PC-3 (cell line): ENCODE results near the gene CMC2. TPM values are rescaled to one million over a fixed set of nuclear protein-coding genes. Genes with fewer than 3 reads are reported as not detected.

Experiments
- ATAC-seq: fragments of 200-7000 bp; cut with Tn5 transposase; 2 replicates; pipeline ENCODE4 v1.9.1; 2020; ENCODE audit warnings: mild to moderate bottlenecking, moderate library complexity
- BruUV-seq: library from RNA; stranded (reverse); fragments of 400-500 nt; replicated peaks from 2 replicates; lab custom pipeline; 2021; lab: Mats Ljungman, UMichigan
- CTCF ChIA-PET: fragments of 300-600 bp; sonication (Branson Sonifier 250); formaldehyde crosslinking; loops from one replicate; lab custom pipeline; 2022; ENCODE audit warnings: antibody characterized with exemption; lab: Charles Lee
- POLR2A ChIA-PET: fragments of 300-600 bp; sonication (Branson Sonifier 250); formaldehyde crosslinking; loops from one replicate; lab custom pipeline; 2022; ENCODE audit warnings: antibody characterized with exemption; ENCODE audit not compliant: unreplicated experiment; lab: Charles Lee
- DNase-seq: peaks from one replicate; pipeline ENCODE4 v3.0.0-alpha.2; 2015
- H2AFZ ChIP-seq: fragments of 300-600 bp; sonication (generic); 2 replicates; pipeline ENCODE4 v1.6.0; 2016; ENCODE audit warnings: antibody characterized with exemption, low read length
- H3F3A ChIP-seq: fragments of 300-600 bp; sonication (generic); one replicate; pipeline ENCODE4 v1.6.0; 2017; ENCODE audit warnings: antibody characterized with exemption, low read length, control low read depth, mild to moderate bottlenecking; ENCODE audit not compliant: unreplicated experiment
- H3K27ac ChIP-seq: fragments of 300-600 bp; sonication (generic); 2 replicates; pipeline ENCODE4 v1.5.1; 2016; ENCODE audit warnings: mild to moderate bottlenecking, low read length
- H3K27me3 ChIP-seq: fragments of 300-600 bp; sonication (generic); 2 replicates; pipeline ENCODE4 v1.6.1; 2016; ENCODE audit warnings: low read length, mixed read lengths
- H3K36me3 ChIP-seq: fragments of 300-600 bp; sonication (generic); 2 replicates; pipeline ENCODE4 v1.6.1; 2016; ENCODE audit warnings: low read depth, mixed run types, low read length, mixed read lengths
- H3K4me1 ChIP-seq: fragments of 300-600 bp; sonication (generic); 2 replicates; pipeline ENCODE4 v1.5.1; 2016; ENCODE audit warnings: low read length; ENCODE audit not compliant: insufficient read depth
- H3K4me2 ChIP-seq: fragments of 300-600 bp; sonication (generic); 2 replicates; pipeline ENCODE4 v1.6.0; 2016; ENCODE audit warnings: low read length
- H3K4me3 ChIP-seq: fragments of 300-600 bp; sonication (generic); 2 replicates; pipeline ENCODE4 v1.5.1; 2016; ENCODE audit warnings: mild to moderate bottlenecking, low read length, mixed read lengths
- H3K79me2 ChIP-seq: fragments of 300-600 bp; sonication (generic); 2 replicates; pipeline ENCODE4 v1.6.1; 2017; ENCODE audit warnings: low read length, mixed read lengths
- H3K9ac ChIP-seq: fragments of 300-600 bp; sonication (generic); 2 replicates; pipeline ENCODE4 v1.6.0; 2016; ENCODE audit warnings: mild to moderate bottlenecking, low read length
- H3K9me2 ChIP-seq: fragments of 300-600 bp; sonication (generic); replicated peaks from 2 replicates; pipeline ENCODE4 v1.6.1; 2016; ENCODE audit warnings: mixed run types, low read length, mixed read lengths
- H3K9me3 ChIP-seq: fragments of 300-600 bp; sonication (generic); 2 replicates; pipeline ENCODE4 v1.6.1; 2016; ENCODE audit warnings: low read length, mixed read lengths
- H4K20me1 ChIP-seq: fragments of 300-600 bp; sonication (generic); 2 replicates; pipeline ENCODE4 v1.6.1; 2016; ENCODE audit warnings: low read length, mixed read lengths
- CTCF ChIP-seq: fragments of 300-600 bp; sonication (generic); conservative IDR thresholded peaks from 2 replicates; pipeline ENCODE4 v1.5.1; 2017; ENCODE audit warnings: antibody characterized with exemption, low read depth, mild to moderate bottlenecking, low read length
- EZH2 ChIP-seq: fragments of 300-600 bp; sonication (generic); IDR thresholded peaks from one replicate; pipeline ENCODE4 v1.6.1; 2017; ENCODE audit warnings: antibody characterized with exemption, mild to moderate bottlenecking, low read length; ENCODE audit not compliant: unreplicated experiment
- EZH2phosphoT487 ChIP-seq: fragments of 300-600 bp; sonication (generic); IDR thresholded peaks from 2 replicates; pipeline ENCODE4 v1.6.1; 2018; ENCODE audit warnings: mild to moderate bottlenecking, antibody characterized with exemption, low read length, borderline replicate concordance
- intact Hi-C: fragments of 100-400 bp; cut with micrococcal nuclease; formaldehyde crosslinking; loops from 2 replicates; pipeline ENCODE4 v1.9.0; 2023
- total RNA-seq: library from RNA; depleted of rRNA; stranded (reverse); fragments of >200 nt; gene quantifications from 2 replicates; pipeline ENCODE4 v1.2.3, GENCODE V29; 2014

The CMC2 gene
- total RNA-seq, 1 experiment from 2014 or later: 86.2 TPM

- Histone ChIP-seq H3K27me3 (no peaks in the 10 kb centered on the region), H3K9ac (no peak overlapping the region), H3K4me3 (no peak overlapping the region), H3K9me2 (no peaks in the 10 kb centered on the region), H3K4me2 (no peak overlapping the region), H3K4me1 (no peaks in the 10 kb centered on the region), H3K79me2 (peaks cover 25% of the 10 kb centered on the region), H2AFZ (no peak overlapping the region), H3K9me3 (no peaks in the 10 kb centered on the region), H3K36me3 (peaks cover 7% of the 10 kb centered on the region; the same call in 1 of the 2 replicates), H3K27ac (no peak overlapping the region), H4K20me1 (no peaks in the 10 kb centered on the region), H3F3A (no peaks in the 10 kb centered on the region)
- DNase-seq (no peak), ATAC-seq (no peak)
- ChIA-PET CTCF (no interaction called here), POLR2A (no interaction called here)
- TF ChIP-seq EZH2 (no peak), CTCF (no peak), EZH2phosphoT487 (no peak)
- no TSS peak for BruUV-seq
- intact Hi-C loops: no loop called here
Observed at GRCh38 chr16:81042821-81043220, 36.1 kb upstream of the CMC2 start.

GRCh38 chr16:81041696-81042095 is 35.0 kb upstream of the CMC2 start:
- no peaks in the 10 kb centered on the region for H4K20me1 ChIP-seq
- no peak overlapping the region for H3K9ac ChIP-seq
- peaks cover 36% of the 10 kb centered on the region for H3K79me2 ChIP-seq
- ATAC-seq: no peak
- ChIA-PET POLR2A (no interaction called here), CTCF (no interaction called here)
- no peak overlapping the region for H3K4me2 ChIP-seq
- peaks cover 7% of the 10 kb centered on the region; the same call in 1 of the 2 replicates for H3K36me3 ChIP-seq
- H3K4me1 ChIP-seq: peaks cover 6% of the 10 kb centered on the region; the same call in 1 of the 2 replicates
- no peak overlapping the region for H2AFZ ChIP-seq
- TF ChIP-seq EZH2phosphoT487 (no peak), CTCF (no peak), EZH2 (no peak)
- H3K4me3 ChIP-seq: no peak overlapping the region
- BruUV-seq: no TSS peak
- H3K9me3 ChIP-seq: no peaks in the 10 kb centered on the region
- no peak for DNase-seq
- H3F3A ChIP-seq: no peaks in the 10 kb centered on the region
- H3K9me2 ChIP-seq: no peaks in the 10 kb centered on the region
- H3K27me3 ChIP-seq: no peaks in the 10 kb centered on the region
- no peak overlapping the region for H3K27ac ChIP-seq
- intact Hi-C loops: no loop called here

GRCh38 chr16:81040842-81041241 is 34.2 kb upstream of the CMC2 start:
- H3K9ac ChIP-seq: no peak overlapping the region
- H3F3A ChIP-seq: no peaks in the 10 kb centered on the region
- intact Hi-C loops: no loop called here
- no peak overlapping the region for H2AFZ ChIP-seq
- POLR2A ChIA-PET: no interaction called here
- TF ChIP-seq EZH2: no peak
- no peak for TF ChIP-seq EZH2phosphoT487
- no peak for TF ChIP-seq CTCF
- no peaks in the 10 kb centered on the region for H3K9me3 ChIP-seq
- ATAC-seq (no peak), DNase-seq (no peak)
- no peaks in the 10 kb centered on the region for H3K9me2 ChIP-seq
- H3K27me3 ChIP-seq: no peaks in the 10 kb centered on the region
- BruUV-seq: no TSS peak
- H3K4me2 ChIP-seq: no peak overlapping the region
- H3K4me1 ChIP-seq: peaks cover 6% of the 10 kb centered on the region; the same call in 1 of the 2 replicates
- CTCF ChIA-PET: no interaction called here
- H3K79me2 ChIP-seq: peaks cover 41% of the 10 kb centered on the region
- peaks cover 7% of the 10 kb centered on the region; the same call in 1 of the 2 replicates for H3K36me3 ChIP-seq
- H4K20me1 ChIP-seq: no peaks in the 10 kb centered on the region
- H3K4me3 ChIP-seq: no peak overlapping the region
- H3K27ac ChIP-seq: no peak overlapping the region
